Glutamatergic neuron (in vitro differentiated cells): ENCODE measurements around the gene MAP3K20. TPM values are rescaled to one million over a fixed set of nuclear protein-coding genes. Genes with fewer than 3 reads are reported as not detected.

Experiments used
- DNase-seq: peaks from one replicate; pipeline ENCODE4 v3.0.0; 2022
- H3K27ac Mint-ChIP-seq: one replicate; pipeline ENCODE4 v1.8.0; 2020; ENCODE audit warnings: mild to moderate bottlenecking, mixed read lengths, inconsistent platforms; ENCODE audit not compliant: unreplicated experiment
- H3K27me3 Mint-ChIP-seq: one replicate; pipeline ENCODE4 v1.8.0; 2020; ENCODE audit warnings: mild to moderate bottlenecking, moderate library complexity, mixed read lengths, inconsistent platforms; ENCODE audit not compliant: unreplicated experiment
- H3K36me3 Mint-ChIP-seq: one replicate; pipeline ENCODE4 v1.8.0; 2020; ENCODE audit warnings: mild to moderate bottlenecking, mixed read lengths, inconsistent platforms; ENCODE audit not compliant: unreplicated experiment
- H3K4me1 Mint-ChIP-seq: one replicate; pipeline ENCODE4 v1.8.0; 2020; ENCODE audit warnings: mild to moderate bottlenecking, low read depth, mixed read lengths, inconsistent platforms; ENCODE audit not compliant: unreplicated experiment
- H3K4me3 Mint-ChIP-seq: one replicate; pipeline ENCODE4 v1.8.0; 2020; ENCODE audit warnings: mild to moderate bottlenecking, mixed read lengths, inconsistent platforms; ENCODE audit not compliant: unreplicated experiment
- H3K9me3 Mint-ChIP-seq: one replicate; pipeline ENCODE4 v1.8.0; 2020; ENCODE audit warnings: mild to moderate bottlenecking, moderate library complexity, mixed read lengths, inconsistent platforms; ENCODE audit not compliant: unreplicated experiment
- total RNA-seq: library from RNA; stranded (reverse); fragmentation: NEBNext Ultra II Directional; extraction: Animal tissue kit (Norgen Biotek cat#: 25700); gene quantifications from one replicate; pipeline ENCODE4 v1.2.1, GENCODE V29; 2021; ENCODE audit not compliant: unreplicated experiment
- TF ChIP-seq, protein P1 (sequence below): fragments of 200-600 bp; sonication (generic); IDR thresholded peaks from one replicate; pipeline ENCODE4 v1.5.0; 2021; ENCODE audit not compliant: partially characterized antibody, unreplicated experiment

Gene MAP3K20
- total RNA-seq, 1 donor from 2014 or later, result 0.76 TPM

DNA sequence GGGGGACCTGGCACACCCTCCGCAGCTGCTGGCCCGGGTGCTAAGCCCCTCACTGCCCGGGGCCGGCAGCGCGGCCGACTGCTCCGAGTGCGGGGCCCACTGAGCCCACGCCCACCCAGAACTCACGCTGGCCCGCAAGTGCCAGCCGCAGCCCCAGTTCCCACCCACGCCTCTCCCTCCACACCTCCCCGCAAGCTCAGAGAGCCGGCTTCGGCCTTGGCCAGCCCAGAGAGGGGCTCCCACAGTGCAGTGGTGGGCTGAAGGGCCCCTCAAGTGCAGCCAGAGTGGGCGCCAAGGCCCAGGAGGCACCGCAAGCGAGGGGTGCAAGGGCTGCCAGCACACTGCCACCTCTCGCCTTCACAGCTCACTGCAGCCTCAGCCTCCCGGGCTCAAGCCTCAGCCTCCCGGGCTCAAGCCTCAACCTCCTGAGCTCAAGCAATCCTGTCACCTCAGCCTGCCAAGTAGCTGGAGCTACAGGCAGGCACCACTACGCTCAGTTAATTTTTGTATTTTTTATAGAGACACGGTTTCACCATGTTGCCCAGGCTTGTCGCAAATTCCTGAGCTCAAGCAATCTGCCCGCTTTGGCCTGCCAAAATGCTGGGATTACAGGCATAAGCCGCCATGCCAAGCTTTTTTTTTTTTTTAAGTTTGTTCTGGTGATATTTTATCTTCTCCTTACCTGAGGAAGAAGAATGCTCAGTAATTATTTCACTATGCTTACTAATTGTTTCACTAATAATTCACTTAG, 207.3 kb downstream of the MAP3K20 start:
- H3K36me3 Mint-ChIP-seq, result no peaks in the 10 kb centered on the region
- TF ChIP-seq, protein P1, sequence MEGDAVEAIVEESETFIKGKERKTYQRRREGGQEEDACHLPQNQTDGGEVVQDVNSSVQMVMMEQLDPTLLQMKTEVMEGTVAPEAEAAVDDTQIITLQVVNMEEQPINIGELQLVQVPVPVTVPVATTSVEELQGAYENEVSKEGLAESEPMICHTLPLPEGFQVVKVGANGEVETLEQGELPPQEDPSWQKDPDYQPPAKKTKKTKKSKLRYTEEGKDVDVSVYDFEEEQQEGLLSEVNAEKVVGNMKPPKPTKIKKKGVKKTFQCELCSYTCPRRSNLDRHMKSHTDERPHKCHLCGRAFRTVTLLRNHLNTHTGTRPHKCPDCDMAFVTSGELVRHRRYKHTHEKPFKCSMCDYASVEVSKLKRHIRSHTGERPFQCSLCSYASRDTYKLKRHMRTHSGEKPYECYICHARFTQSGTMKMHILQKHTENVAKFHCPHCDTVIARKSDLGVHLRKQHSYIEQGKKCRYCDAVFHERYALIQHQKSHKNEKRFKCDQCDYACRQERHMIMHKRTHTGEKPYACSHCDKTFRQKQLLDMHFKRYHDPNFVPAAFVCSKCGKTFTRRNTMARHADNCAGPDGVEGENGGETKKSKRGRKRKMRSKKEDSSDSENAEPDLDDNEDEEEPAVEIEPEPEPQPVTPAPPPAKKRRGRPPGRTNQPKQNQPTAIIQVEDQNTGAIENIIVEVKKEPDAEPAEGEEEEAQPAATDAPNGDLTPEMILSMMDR, result no peak
- H3K9me3 Mint-ChIP-seq, result peaks cover 6% of the 10 kb centered on the region
- no peak for DNase-seq
- no peaks in the 10 kb centered on the region for H3K4me1 Mint-ChIP-seq
- H3K27me3 Mint-ChIP-seq, result no peaks in the 10 kb centered on the region
- H3K4me3 Mint-ChIP-seq, result no peak overlapping the region
- H3K27ac Mint-ChIP-seq, result no peak overlapping the region

DNA sequence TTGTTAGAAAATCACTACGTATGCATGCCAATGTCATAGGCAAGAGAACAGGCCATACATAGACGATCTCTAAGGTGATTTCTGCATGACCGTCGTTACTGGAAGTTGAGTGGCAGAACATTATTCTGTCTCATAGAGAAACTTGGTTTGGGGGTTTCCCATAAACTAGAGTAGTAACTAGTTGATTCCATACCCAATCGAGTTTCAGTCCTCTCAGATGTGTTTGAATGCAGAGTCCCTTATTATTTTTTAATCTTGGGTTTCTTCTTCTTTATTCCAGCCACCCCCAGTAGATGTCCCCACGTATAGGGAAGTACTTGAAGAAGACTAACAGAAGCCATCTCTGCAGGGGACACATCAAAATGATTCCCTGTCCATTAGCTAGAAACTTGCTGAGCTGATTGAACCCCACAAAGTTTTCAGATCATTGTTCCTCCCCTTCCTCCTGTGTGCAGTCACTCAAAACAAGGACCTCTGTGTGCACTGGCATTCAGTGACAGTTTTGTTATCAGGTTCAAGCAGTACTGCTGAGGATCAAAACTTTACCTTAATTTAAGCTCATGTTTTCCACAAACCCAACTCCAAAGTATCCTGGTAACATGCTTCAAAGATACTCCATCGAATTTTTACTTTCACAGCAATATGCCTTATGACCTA, 210.6 kb downstream of the MAP3K20 start:
- Mint-ChIP-seq H3K36me3 (no peaks in the 10 kb centered on the region), H3K9me3 (peaks cover 6% of the 10 kb centered on the region), H3K27me3 (no peaks in the 10 kb centered on the region), H3K4me1 (no peaks in the 10 kb centered on the region), H3K4me3 (no peak overlapping the region), H3K27ac (no peak overlapping the region)
- no peak for DNase-seq
- TF ChIP-seq, protein P1, result no peak

DNA sequence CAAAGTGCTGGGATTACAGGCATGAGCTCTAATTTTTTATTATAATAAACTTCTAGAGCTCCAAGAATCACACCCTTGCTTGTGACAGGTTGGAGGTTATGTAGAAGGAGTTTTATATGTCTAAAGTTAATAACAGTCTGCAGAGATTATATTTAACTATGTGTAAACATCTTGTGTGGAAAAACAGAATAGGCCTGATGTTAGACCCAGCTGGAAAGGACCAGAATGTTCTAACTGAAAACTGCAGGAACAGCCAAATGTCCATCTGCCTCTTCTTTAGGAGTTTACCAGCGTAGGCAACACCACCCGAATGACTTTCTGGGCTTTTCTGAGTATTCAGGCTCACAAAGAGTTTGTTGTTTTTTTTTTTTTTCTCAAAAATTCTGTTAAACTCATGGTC, 211.9 kb downstream of the MAP3K20 start:
- no peaks in the 10 kb centered on the region for H3K36me3 Mint-ChIP-seq
- no peak for DNase-seq
- TF ChIP-seq, protein P1, result no peak
- no peaks in the 10 kb centered on the region for H3K27me3 Mint-ChIP-seq
- no peak overlapping the region for H3K4me3 Mint-ChIP-seq
- peaks cover 4% of the 10 kb centered on the region for H3K9me3 Mint-ChIP-seq
- H3K4me1 Mint-ChIP-seq, result no peaks in the 10 kb centered on the region
- no peak overlapping the region for H3K27ac Mint-ChIP-seq

DNA sequence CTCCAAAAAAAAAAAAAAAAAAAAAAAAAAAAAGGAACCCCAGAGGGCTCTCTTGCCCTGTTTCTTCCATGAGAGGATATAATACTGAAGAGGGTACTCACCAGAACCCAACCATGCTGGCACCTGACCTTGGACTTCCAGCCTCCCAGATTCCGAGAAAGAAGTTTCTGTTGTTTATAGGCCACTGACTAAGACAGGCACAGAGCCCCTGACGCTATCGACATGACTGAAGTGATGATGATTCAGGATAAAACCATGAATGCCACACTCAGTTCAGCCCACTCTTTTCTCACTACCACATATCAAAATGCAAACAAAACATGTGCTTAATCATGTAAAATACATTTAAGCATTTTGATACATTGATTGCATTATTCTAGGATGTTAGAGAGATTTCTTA, 212.9 kb downstream of the MAP3K20 start:
- H3K4me3 Mint-ChIP-seq, result no peak overlapping the region
- TF ChIP-seq, protein P1, result no peak
- H3K36me3 Mint-ChIP-seq, result no peaks in the 10 kb centered on the region
- no peak for DNase-seq
- H3K27me3 Mint-ChIP-seq, result no peaks in the 10 kb centered on the region
- H3K9me3 Mint-ChIP-seq, result peaks cover 4% of the 10 kb centered on the region
- H3K4me1 Mint-ChIP-seq, result no peaks in the 10 kb centered on the region
- H3K27ac Mint-ChIP-seq, result no peak overlapping the region

DNA sequence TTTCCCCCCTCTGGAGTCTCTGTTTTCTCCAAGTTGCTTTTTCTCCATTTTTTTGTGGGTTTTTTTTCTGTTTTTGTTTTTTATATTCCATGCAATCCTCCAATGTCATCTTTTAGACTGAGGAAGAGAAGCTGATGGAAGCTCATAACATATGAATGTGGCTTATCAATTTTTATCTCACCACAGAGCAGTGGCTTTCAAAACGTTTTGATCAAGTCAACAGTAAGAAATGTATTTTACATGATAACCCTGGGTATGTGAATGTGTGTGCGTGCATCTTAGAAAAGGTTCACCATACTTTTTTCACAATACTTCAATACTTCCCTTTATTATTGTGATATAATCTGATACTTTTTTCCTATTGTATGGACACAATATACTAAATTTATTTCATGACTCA, 214.4 kb downstream of the MAP3K20 start:
- TF ChIP-seq, protein P1, result no peak
- H3K27me3 Mint-ChIP-seq, result no peaks in the 10 kb centered on the region
- H3K27ac Mint-ChIP-seq, result no peak overlapping the region
- no peak overlapping the region for H3K4me3 Mint-ChIP-seq
- H3K9me3 Mint-ChIP-seq, result no peaks in the 10 kb centered on the region
- H3K4me1 Mint-ChIP-seq, result no peaks in the 10 kb centered on the region
- no peaks in the 10 kb centered on the region for H3K36me3 Mint-ChIP-seq
- no peak for DNase-seq
